HCT116 (cell line): Measurements from ENCODE around the gene NRTN. TPM values are rescaled to one million over a fixed set of nuclear protein-coding genes. Genes with fewer than 3 reads are reported as not detected.

Experiments
- ATAC-seq: fragments of 200-7000 bp; cut with Tn5 transposase; 2 replicates; pipeline ENCODE4 v1.9.1; 2020; ENCODE audit warnings: mild to moderate bottlenecking, moderate library complexity
- BruUV-seq: library from RNA; stranded (reverse); fragments of 400-500 nt; replicated peaks from 2 replicates; lab custom pipeline; 2021; lab: Mats Ljungman, UMichigan
- CTCF ChIA-PET: fragments of 300-600 bp; sonication (Branson Sonifier 250); formaldehyde crosslinking; loops from one replicate; lab custom pipeline; 2021; ENCODE audit warnings: antibody characterized with exemption; lab: Charles Lee
- POLR2A ChIA-PET: fragments of 300-600, 350-600 bp; sonication (Branson Sonifier 250); formaldehyde crosslinking; loops from one replicate; lab custom pipeline; 2021; ENCODE audit warnings: antibody characterized with exemption; lab: Charles Lee
- RAD21 ChIA-PET, 2 experiments: fragments of 300-600 bp; sonication (Branson Sonifier 250); formaldehyde crosslinking; loops; one replicate each; lab custom pipeline; 2023; ENCODE audit warnings: low total read pairs in 2 of 2; ENCODE audit not compliant: uncharacterized antibody in 2 of 2, unreplicated experiment in 2 of 2, low non-redundant PET in 1 of 2; lab: Charles Lee
- DNase-seq: peaks from one replicate; pipeline ENCODE4 v3.0.0-alpha.2; 2010; ENCODE audit warnings: low read depth, low spot score
- H2AFZ ChIP-seq: fragments of 200-600 bp; shearing (Covaris generic), sonication (generic); 2 replicates; pipeline ENCODE4 v1.6.1; 2017; ENCODE audit warnings: low read depth, mixed run types, mixed read lengths, antibody characterized with exemption, low read length; ENCODE audit not compliant: poor library complexity, severe bottlenecking
- H3K27ac ChIP-seq: 2 replicates; pipeline ENCODE4 v1.5.1; 2012; ENCODE audit warnings: low read depth, low read length
- H3K27me3 ChIP-seq: fragments of 200-600 bp; sonication (generic); 2 replicates; pipeline ENCODE4 v1.6.1; 2016; ENCODE audit warnings: mixed run types, low read length, mixed read lengths; ENCODE audit not compliant: insufficient read depth
- H3K36me3 ChIP-seq, 2 experiments: fragments of 200-500 bp in 1 of 2; fragments of 200-600 bp in 1 of 2; sonication (Bioruptor generic) in 1 of 2; sonication (generic) in 1 of 2; 2 replicates each; pipeline versions ENCODE4 v1.5.1 to v1.6.1; 2014 to 2016; ENCODE audit warnings: low read length in 2 of 2, inconsistent platforms in 1 of 2, mixed read lengths in 1 of 2, mixed run types in 1 of 2; ENCODE audit not compliant: insufficient read depth in 2 of 2, control insufficient read depth in 1 of 2
- H3K4me1 ChIP-seq, 2 experiments: fragments of 200-600 bp in 1 of 2; sonication (generic) in 1 of 2; 2 replicates each; pipeline versions ENCODE4 v1.5.1 to v1.6.1; 2012 to 2017; ENCODE audit warnings: low read length in 2 of 2, inconsistent platforms in 1 of 2, mild to moderate bottlenecking in 1 of 2, mixed read lengths in 1 of 2, mixed run types in 1 of 2, moderate library complexity in 1 of 2; ENCODE audit not compliant: insufficient read depth in 2 of 2, control insufficient read depth in 1 of 2
- H3K4me2 ChIP-seq: fragments of 200-600 bp; sonication (generic); 2 replicates; pipeline ENCODE4 v1.6.1; 2017; ENCODE audit warnings: mixed run types, low read length, mixed read lengths
- H3K4me3 ChIP-seq, 2 experiments: fragments of 200-600 bp in 1 of 2; sonication (generic) in 1 of 2; replicated peaks in 1 of 2; 2 replicates each; pipeline ENCODE4 v1.5.1; 2011 to 2016; ENCODE audit warnings: low read length in 2 of 2, control low read depth in 1 of 2, low read depth in 1 of 2, mild to moderate bottlenecking in 1 of 2, mixed read lengths in 1 of 2, mixed run types in 1 of 2
- H3K79me2 ChIP-seq: fragments of 200-600 bp; sonication (generic); 2 replicates; pipeline ENCODE4 v1.6.1; 2017; ENCODE audit warnings: mild to moderate bottlenecking, mixed run types, low read length, moderate library complexity, mixed read lengths; ENCODE audit not compliant: insufficient read depth
- H3K9ac ChIP-seq: fragments of 200-600 bp; sonication (generic); 2 replicates; pipeline ENCODE4 v1.6.1; 2016; ENCODE audit warnings: low read length, mixed read lengths
- H3K9me2 ChIP-seq: fragments of 200-600 bp; sonication (generic), shearing (Covaris generic); 2 replicates; pipeline ENCODE4 v1.6.1; 2017; ENCODE audit warnings: mixed run types, mild to moderate bottlenecking, moderate library complexity; ENCODE audit not compliant: insufficient read depth
- H3K9me3 ChIP-seq, 2 experiments: fragments of 200-500 bp in 1 of 2; fragments of 200-600 bp in 1 of 2; sonication (Bioruptor generic) in 1 of 2; sonication (generic) in 1 of 2; 2 replicates each; pipeline ENCODE4 v1.6.1; 2014 to 2017; ENCODE audit warnings: low read length in 2 of 2, mixed read lengths in 2 of 2, inconsistent platforms in 1 of 2, low read depth in 1 of 2, mild to moderate bottlenecking in 1 of 2, mixed run types in 1 of 2, moderate library complexity in 1 of 2; ENCODE audit not compliant: control insufficient read depth in 1 of 2, insufficient read depth in 1 of 2
- H4K20me1 ChIP-seq: fragments of 200-600 bp; sonication (generic), shearing (Covaris generic); 2 replicates; pipeline ENCODE4 v1.6.1; 2017; ENCODE audit warnings: mixed run types, mild to moderate bottlenecking, moderate library complexity; ENCODE audit not compliant: insufficient read depth
- CBX3 ChIP-seq: IDR thresholded peaks from 2 replicates; pipeline ENCODE4 v1.6.1; 2012; ENCODE audit warnings: low read depth
- EGR1 ChIP-seq: IDR thresholded peaks from 2 replicates; pipeline ENCODE4 v1.6.1; 2012; ENCODE audit warnings: low read depth
- ELF1 ChIP-seq: IDR thresholded peaks from 2 replicates; pipeline ENCODE4 v1.6.1; 2012; ENCODE audit warnings: low read depth, borderline replicate concordance
- JUND ChIP-seq: IDR thresholded peaks from 2 replicates; pipeline ENCODE4 v1.6.1; 2012
- RAD21 ChIP-seq: IDR thresholded peaks from 2 replicates; pipeline ENCODE4 v1.6.1; 2012; ENCODE audit warnings: low read depth, mild to moderate bottlenecking
- SIN3A ChIP-seq: IDR thresholded peaks from 2 replicates; pipeline ENCODE4 v1.6.1; 2012; ENCODE audit warnings: low read depth
- SP1 ChIP-seq: IDR thresholded peaks from 2 replicates; pipeline ENCODE4 v1.6.1; 2012; ENCODE audit warnings: low read depth
- TCF7L2 ChIP-seq: IDR thresholded peaks from 2 replicates; pipeline ENCODE4 v1.7.0; 2011; ENCODE audit warnings: borderline replicate concordance, inconsistent platforms; ENCODE audit not compliant: insufficient read depth, insufficient read length; ENCODE audit errors: extremely low read depth
- YY1 ChIP-seq: IDR thresholded peaks from 2 replicates; pipeline ENCODE4 v1.6.1; 2011; ENCODE audit warnings: low read length, low read depth, moderate library complexity, mild to moderate bottlenecking; ENCODE audit not compliant: insufficient replicate concordance; ENCODE audit errors: extremely low read depth
- ZBTB33 ChIP-seq: IDR thresholded peaks from 2 replicates; pipeline ENCODE4 v1.6.1; 2011; ENCODE audit warnings: mild to moderate bottlenecking, low read length, moderate library complexity; ENCODE audit not compliant: insufficient replicate concordance; ENCODE audit errors: extremely low read depth
- intact Hi-C: fragments of 100-400 bp; cut with micrococcal nuclease; formaldehyde crosslinking; loops from 2 replicates; pipeline ENCODE4 v1.10.0; 2022
- total RNA-seq: library from RNA; stranded (reverse); gene quantifications from one replicate; pipeline ENCODE4 v1.2.1, GENCODE V29; 2021; ENCODE audit not compliant: unreplicated experiment

The NRTN gene
- total RNA-seq, 1 experiment from 2014 or later = 11.5 TPM

GRCh38 chr19:5789886-5790558 is 14.8 kb upstream of the NRTN start:
- Histone ChIP-seq H3K9ac (peak overlapping the region; percentile 96), H3K27ac (peak overlapping the region; percentile 96), H3K4me3 (peak overlapping the region; percentile 72 to 85), H3K4me1 (peaks cover 9 to 22% of the 10 kb centered on the region in 2 experiments; a peak in 3 of 4 replicates), H3K9me3 (no peaks in the 10 kb centered on the region), H3K4me2 (peak overlapping the region; percentile 76), H2AFZ (no peak overlapping the region), H3K27me3 (no peaks in the 10 kb centered on the region), H4K20me1 (no peaks in the 10 kb centered on the region; the same call in 1 of the 2 replicates), H3K9me2 (no peaks in the 10 kb centered on the region), H3K36me3 (peaks cover 35 to 47% of the 10 kb centered on the region in 2 experiments; a peak in 3 of 4 replicates), H3K79me2 (peaks cover 26% of the 10 kb centered on the region)
- BruUV-seq = no TSS peak
- ChIA-PET RAD21 (no interaction called here), CTCF (interaction anchor here (0.9 to 5.5 kb wide), 4 partner anchors 14 to 103 kb away, joined by 4 to 49 read pairs (median 4); no protein-coding TSS in a partner anchor), POLR2A (interaction anchor here (1.9 to 2.5 kb wide), 3 partner anchors 38 to 114 kb away, joined by 7 to 14 read pairs (median 8); partner anchors contain the start of genes CATSPERD, LONP1, NDUFA11 and VMAC)
- intact Hi-C loops = loop anchor here (1.0 to 2.0 kb wide), 4 partner anchors 17 to 109 kb away; partner anchors contain the start of genes CATSPERD, HSD11B1L, LONP1 and MICOS13
- TF ChIP-seq EGR1 (no peak), JUND (no peak), YY1 (no peak), RAD21 (no peak), SIN3A (no peak), SP1 (no peak), CBX3 (no peak), ELF1 (no peak), TCF7L2 (no peak), ZBTB33 (no peak)
- no peak for ATAC-seq
- no peak for DNase-seq
